ENCODE results near the gene ITIH1.

DNA sequence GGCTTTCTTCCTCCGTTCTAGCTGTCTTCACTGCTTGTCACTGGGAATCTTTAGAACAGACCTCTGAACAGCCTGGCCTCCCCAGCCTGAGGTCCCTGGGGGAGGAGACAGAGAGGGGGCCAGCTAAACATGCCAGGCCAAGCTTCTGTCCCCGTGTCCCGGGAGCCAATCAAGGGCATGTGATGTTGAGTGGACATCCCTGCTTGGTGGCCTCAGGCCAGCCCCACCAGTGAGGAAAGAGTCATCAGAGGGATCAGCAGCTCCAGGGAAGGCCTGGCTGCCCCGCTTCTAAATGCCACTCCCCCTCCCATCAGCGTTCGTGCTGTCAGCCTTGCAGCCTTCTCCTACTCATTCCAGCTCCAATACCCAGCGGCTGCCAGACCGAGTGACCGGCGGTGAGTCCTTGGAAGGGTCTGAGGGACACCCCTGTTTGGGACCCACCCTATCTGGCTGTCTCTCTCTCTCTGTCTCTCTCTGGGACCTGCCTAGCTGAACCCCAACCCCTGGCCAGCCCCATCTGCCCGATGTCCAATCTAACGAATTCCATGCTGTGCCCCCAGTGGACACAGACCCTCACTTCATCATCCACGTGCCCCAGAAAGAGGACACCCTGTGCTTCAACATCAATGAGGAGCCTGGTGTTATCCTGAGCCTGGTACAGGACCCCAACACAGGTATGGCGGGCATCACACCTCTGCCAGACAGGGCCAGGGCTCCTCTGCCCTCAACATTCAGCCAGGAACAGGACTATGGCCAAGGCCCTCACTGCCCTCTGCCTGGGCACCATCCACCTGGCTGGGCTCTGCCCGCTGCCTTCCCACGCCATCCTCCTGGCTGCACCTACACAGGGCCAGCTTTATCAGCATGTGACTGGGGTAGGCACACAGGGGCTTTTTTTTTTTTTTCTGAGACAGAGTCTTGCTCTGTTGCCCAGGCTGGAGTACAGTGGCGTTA lies 10.6 kb downstream of the ITIH1 start:
- TF ChIP-seq, protein P1, sequence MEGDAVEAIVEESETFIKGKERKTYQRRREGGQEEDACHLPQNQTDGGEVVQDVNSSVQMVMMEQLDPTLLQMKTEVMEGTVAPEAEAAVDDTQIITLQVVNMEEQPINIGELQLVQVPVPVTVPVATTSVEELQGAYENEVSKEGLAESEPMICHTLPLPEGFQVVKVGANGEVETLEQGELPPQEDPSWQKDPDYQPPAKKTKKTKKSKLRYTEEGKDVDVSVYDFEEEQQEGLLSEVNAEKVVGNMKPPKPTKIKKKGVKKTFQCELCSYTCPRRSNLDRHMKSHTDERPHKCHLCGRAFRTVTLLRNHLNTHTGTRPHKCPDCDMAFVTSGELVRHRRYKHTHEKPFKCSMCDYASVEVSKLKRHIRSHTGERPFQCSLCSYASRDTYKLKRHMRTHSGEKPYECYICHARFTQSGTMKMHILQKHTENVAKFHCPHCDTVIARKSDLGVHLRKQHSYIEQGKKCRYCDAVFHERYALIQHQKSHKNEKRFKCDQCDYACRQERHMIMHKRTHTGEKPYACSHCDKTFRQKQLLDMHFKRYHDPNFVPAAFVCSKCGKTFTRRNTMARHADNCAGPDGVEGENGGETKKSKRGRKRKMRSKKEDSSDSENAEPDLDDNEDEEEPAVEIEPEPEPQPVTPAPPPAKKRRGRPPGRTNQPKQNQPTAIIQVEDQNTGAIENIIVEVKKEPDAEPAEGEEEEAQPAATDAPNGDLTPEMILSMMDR (IDR thresholded peaks at IDR 0.05), result no peak
- TF ChIP-seq POLR2A (IDR thresholded peaks at IDR 0.05), result no peak

Measured in transverse colon (tissue), 3 donors.